RWPE2 (cell line): Measurements from ENCODE around the gene IKBIP.

Experiments used
- ATAC-seq: fragments of 200-7000 bp; cut with Tn5 transposase; 3 replicates; pipeline ENCODE4 v1.9.1; 2021; ENCODE audit warnings: low read depth
- DNase-seq: peaks from one replicate; pipeline ENCODE4 v3.0.0-alpha.2; 2020; ENCODE audit warnings: low spot score
- H3K27ac ChIP-seq: fragments of 450-650 bp; 2 replicates; pipeline ENCODE4 v1.5.1; 2017; ENCODE audit warnings: mild to moderate bottlenecking; ENCODE audit not compliant: poor library complexity, severe bottlenecking
- H3K27me3 ChIP-seq: fragments of 250-450 bp; sonication (Bioruptor Pico); 2 replicates; pipeline ENCODE4 v1.5.1; 2021; ENCODE audit warnings: mild to moderate bottlenecking, moderate library complexity; ENCODE audit not compliant: insufficient read depth, poor library complexity, severe bottlenecking
- H3K36me3 ChIP-seq: fragments of 250-450 bp; sonication (Bioruptor Pico); 2 replicates; pipeline ENCODE4 v1.5.1; 2020; ENCODE audit warnings: low read depth, mild to moderate bottlenecking, moderate library complexity
- H3K4me1 ChIP-seq: fragments of 250-450 bp; sonication (Bioruptor Pico); 2 replicates; pipeline ENCODE4 v1.5.1; 2021; ENCODE audit warnings: mild to moderate bottlenecking, moderate library complexity; ENCODE audit not compliant: insufficient read depth, poor library complexity, severe bottlenecking
- H3K4me3 ChIP-seq: fragments of 250-450 bp; sonication (Bioruptor Pico); 2 replicates; pipeline ENCODE4 v1.5.1; 2021; ENCODE audit warnings: mild to moderate bottlenecking, moderate library complexity; ENCODE audit not compliant: severe bottlenecking
- H3K9me3 ChIP-seq: fragments of 250-450 bp; sonication (Bioruptor Pico); 2 replicates; pipeline ENCODE4 v1.5.1; 2021; ENCODE audit warnings: mild to moderate bottlenecking, moderate library complexity; ENCODE audit not compliant: severe bottlenecking
- CTCF ChIP-seq: fragments of 450-650 bp; IDR thresholded peaks from one replicate; pipeline ENCODE4 v1.5.1; 2017; ENCODE audit warnings: mild to moderate bottlenecking, moderate library complexity; ENCODE audit not compliant: poor library complexity, severe bottlenecking

The IKBIP gene

GRCh38 chr12:98679611-98680005 is 35.0 kb upstream of the IKBIP start:
- DNase-seq, result peak; percentile 49
- H3K36me3 ChIP-seq, result peaks cover 67% of the 10 kb centered on the region
- no peaks in the 10 kb centered on the region for H3K9me3 ChIP-seq
- H3K27me3 ChIP-seq, result no peaks in the 10 kb centered on the region
- no peak for TF ChIP-seq CTCF
- no peak for ATAC-seq
- no peaks in the 10 kb centered on the region for H3K4me1 ChIP-seq
- H3K27ac ChIP-seq, result no peak overlapping the region
- H3K4me3 ChIP-seq, result no peak overlapping the region

GRCh38 chr12:98678946-98679610 is 34.5 kb upstream of the IKBIP start:
- Histone ChIP-seq H3K9me3 (no peaks in the 10 kb centered on the region), H3K27ac (no peak overlapping the region), H3K4me1 (no peaks in the 10 kb centered on the region), H3K27me3 (no peaks in the 10 kb centered on the region), H3K36me3 (peaks cover 70% of the 10 kb centered on the region), H3K4me3 (no peak overlapping the region)
- no peak for TF ChIP-seq CTCF
- no peak for DNase-seq
- no peak for ATAC-seq

GRCh38 chr12:98678236-98678945 is 33.8 kb upstream of the IKBIP start:
- no peak for DNase-seq
- TF ChIP-seq CTCF, result no peak
- no peaks in the 10 kb centered on the region for H3K9me3 ChIP-seq
- no peaks in the 10 kb centered on the region for H3K4me1 ChIP-seq
- no peak overlapping the region for H3K27ac ChIP-seq
- peaks cover 70% of the 10 kb centered on the region for H3K36me3 ChIP-seq
- H3K27me3 ChIP-seq, result no peaks in the 10 kb centered on the region
- H3K4me3 ChIP-seq, result no peak overlapping the region
- ATAC-seq, result no peak

- no peak for TF ChIP-seq CTCF
- no peak overlapping the region for H3K27ac ChIP-seq
- H3K27me3 ChIP-seq, result no peaks in the 10 kb centered on the region
- H3K9me3 ChIP-seq, result no peaks in the 10 kb centered on the region
- H3K36me3 ChIP-seq, result peaks cover 70% of the 10 kb centered on the region
- H3K4me1 ChIP-seq, result no peaks in the 10 kb centered on the region
- H3K4me3 ChIP-seq, result no peak overlapping the region
- DNase-seq (no peak), ATAC-seq (no peak)
Observed at GRCh38 chr12:98674841-98675240, 30.3 kb upstream of the IKBIP start.

- Histone ChIP-seq H3K36me3 (peaks cover 83% of the 10 kb centered on the region), H3K4me1 (no peaks in the 10 kb centered on the region), H3K27ac (no peak overlapping the region), H3K9me3 (no peaks in the 10 kb centered on the region), H3K4me3 (no peak overlapping the region), H3K27me3 (no peaks in the 10 kb centered on the region)
- TF ChIP-seq CTCF, result no peak
- no peak for ATAC-seq
- DNase-seq, result no peak
Observed at GRCh38 chr12:98671459-98671858, 26.9 kb upstream of the IKBIP start.
